ENCODE data around the gene HMGXB3. TPM values are rescaled to one million over a fixed set of nuclear protein-coding genes. Genes with fewer than 3 reads are reported as not detected.
A peak's percentile ranks its signal among the peaks of the same experiment; 100 is the strongest.

HMGXB3 gene
- total and polyA plus RNA-seq, 2 of the 13 experiments (the other 11 are each of a cell fraction or from before 2014, with no cell fraction given) = 18.8 to 23.8 TPM

- H3K4me1 ChIP-seq (ENCODE audit: insufficient read depth, low read length) = no peaks in the 10 kb centered on the region
- H3K4me2 ChIP-seq (ENCODE audit: low read depth, low read length) = no peak overlapping the region
- no peaks in the 10 kb centered on the region for H3K9me3 ChIP-seq (ENCODE audit: low read length)
- peaks cover 17 to 32% of the 10 kb centered on the region in 2 experiments for H3K36me3 ChIP-seq (replicated peaks in 1 of 2; ENCODE audit: control insufficient read depth in 1 of 2, insufficient read depth in 2 of 2, low read length in 2 of 2)
- DNase-seq (ENCODE audit: low spot score) (no peak), ATAC-seq (peak; percentile 5; the same call in 2 of the 3 replicates), FAIRE-seq (no peak)
- H3K4me3 ChIP-seq (replicated peaks in 1 of 3; ENCODE audit: insufficient read depth in 1 of 3, low read depth in 2 of 3, low read length in 3 of 3) = no peak overlapping the region
- no peak overlapping the region for H2AFZ ChIP-seq (ENCODE audit: low read length)
- ChIA-PET POLR2A (interaction anchor here (1.1 kb wide), 1 partner anchor 68 kb away, joined by 3 read pairs; no protein-coding TSS in a partner anchor), CTCF (ENCODE audit: low intra/inter-chr PET ratio, low total read pairs) (no interaction called here)
- H3K27ac ChIP-seq (ENCODE audit: extremely low read length, insufficient read depth, low read length) = no peak overlapping the region
- WGBS (ENCODE audit: low lambda C conversion rate) = 89% methylated on average over 7 of the region's 9 CpGs
- H3K9ac ChIP-seq (ENCODE audit: insufficient read depth, low read depth, low read length) = no peak overlapping the region
- peaks cover 0 to 7% of the 10 kb centered on the region in 2 experiments; a peak in 1 of 5 replicates for H3K27me3 ChIP-seq (ENCODE audit: control insufficient read depth in 1 of 2, insufficient read depth in 2 of 2, low read length in 2 of 2)
- TF ChIP-seq AGO2 (optimal IDR thresholded peaks at IDR 0.05; ENCODE audit: low read depth, low read length) (peak; percentile 63), ZFP90 (CRISPR knock-in tag; IDR thresholded peaks at IDR 0.05; ENCODE audit: borderline replicate concordance) (no peak), RBM22 (optimal IDR thresholded peaks at IDR 0.05; ENCODE audit: low read length) (peak; percentile 17)
- H4K20me1 ChIP-seq (ENCODE audit: insufficient read depth, low read length) = no peaks in the 10 kb centered on the region
- H3K79me2 ChIP-seq (ENCODE audit: insufficient read depth, low read length) = no peaks in the 10 kb centered on the region
- intact Hi-C loops (cut with micrococcal nuclease; ENCODE audit: unreplicated experiment) (no loop called here), in situ Hi-C loops (cut with HindIII; ENCODE audit: extremely low pct_ligation_motif_present, low pct_unique_long_range_greater_than_20kb) (no loop called here)
- no TSS peak for BruUV-seq (replicated peaks)
Measured at GRCh38 chr5:150056075-150056443, 55.5 kb downstream of the HMGXB3 start.

GRCh38 chr5:150057052-150057451 lies 56.5 kb downstream of the HMGXB3 start:
- Histone ChIP-seq H3K27ac (ENCODE audit: extremely low read length, insufficient read depth, low read length) (no peak overlapping the region), H3K79me2 (ENCODE audit: insufficient read depth, low read length) (no peaks in the 10 kb centered on the region), H2AFZ (ENCODE audit: low read length) (no peak overlapping the region), H3K4me1 (ENCODE audit: insufficient read depth, low read length) (no peaks in the 10 kb centered on the region), H3K9me3 (ENCODE audit: low read length) (no peaks in the 10 kb centered on the region), H4K20me1 (ENCODE audit: insufficient read depth, low read length) (no peaks in the 10 kb centered on the region), H3K4me2 (ENCODE audit: low read depth, low read length) (no peak overlapping the region), H3K4me3 (replicated peaks in 1 of 3; ENCODE audit: insufficient read depth in 1 of 3, low read depth in 2 of 3, low read length in 3 of 3) (no peak overlapping the region), H3K9ac (ENCODE audit: insufficient read depth, low read depth, low read length) (no peak overlapping the region), H3K27me3 (ENCODE audit: control insufficient read depth in 1 of 2, insufficient read depth in 2 of 2, low read length in 2 of 2) (peaks cover 0 to 7% of the 10 kb centered on the region in 2 experiments; a peak in 1 of 5 replicates), H3K36me3 (replicated peaks in 1 of 2; ENCODE audit: control insufficient read depth in 1 of 2, insufficient read depth in 2 of 2, low read length in 2 of 2) (peaks cover 10 to 22% of the 10 kb centered on the region in 2 experiments; a peak in 4 of 5 replicates)
- ATAC-seq = peak; percentile 5; the same call in 2 of the 3 replicates
- in situ Hi-C loops (cut with HindIII; ENCODE audit: extremely low pct_ligation_motif_present, low pct_unique_long_range_greater_than_20kb) = no loop called here
- 75% methylated on average over 8 of the region's 8 CpGs for WGBS (ENCODE audit: low lambda C conversion rate)
- BruUV-seq (replicated peaks) = no TSS peak
- ChIA-PET POLR2A (no interaction called here), CTCF (ENCODE audit: low intra/inter-chr PET ratio, low total read pairs) (no interaction called here)
- DNase-seq (ENCODE audit: low spot score) = no peak
- TF ChIP-seq ZFAT (CRISPR knock-in tag; conservative IDR thresholded peaks at IDR 0.05) (no peak), CREB1 (IDR thresholded peaks at IDR 0.05) (no peak), CREB1 (CRISPR knock-in tag; IDR thresholded peaks at IDR 0.05) (no peak), ZNF333 (CRISPR knock-in tag; IDR thresholded peaks at IDR 0.05; ENCODE audit: borderline replicate concordance) (no peak), ZNF790 (CRISPR knock-in tag; IDR thresholded peaks at IDR 0.05; ENCODE audit: borderline replicate concordance) (no peak), HDAC6 (IDR thresholded peaks at IDR 0.05; ENCODE audit: low read depth, low read length) (no peak), LBX2 (CRISPR knock-in tag; IDR thresholded peaks at IDR 0.05; ENCODE audit: borderline replicate concordance) (no peak), E2F2 (CRISPR knock-in tag; IDR thresholded peaks at IDR 0.05; ENCODE audit: borderline replicate concordance) (no peak), EZH2 (conservative IDR thresholded peaks at IDR 0.05; ENCODE audit: low read depth, low read length) (no peak), MXI1 (IDR thresholded peaks at IDR 0.05; ENCODE audit: borderline replicate concordance, low read depth, low read length) (no peak), ZNF879 (CRISPR knock-in tag; IDR thresholded peaks at IDR 0.05) (no peak), MAX (IDR thresholded peaks at IDR 0.05) (no peak)
- no peak for FAIRE-seq
- intact Hi-C loops (cut with micrococcal nuclease; ENCODE audit: unreplicated experiment) = no loop called here
